ENCODE measurements around the gene SNX10.

The SNX10 gene

GRCh38 chr7:26413007-26413691 is 121.5 kb downstream of the SNX10 start:
- no peak for TF ChIP-seq TAF1 (IDR thresholded peaks at IDR 0.05; ENCODE audit: low read depth)
- TF ChIP-seq TCF12 (IDR thresholded peaks at IDR 0.05; ENCODE audit: low read depth): no peak
- no peak for TF ChIP-seq EGR1 (IDR thresholded peaks at IDR 0.05)
- TF ChIP-seq USF1 (IDR thresholded peaks at IDR 0.05): no peak
- TF ChIP-seq TEAD4 (IDR thresholded peaks at IDR 0.05): no peak
- TF ChIP-seq FOXM1 (IDR thresholded peaks at IDR 0.05; ENCODE audit: borderline replicate concordance, low read depth): no peak
- TF ChIP-seq NFIC (IDR thresholded peaks at IDR 0.05): no peak
- TF ChIP-seq RAD21 (IDR thresholded peaks at IDR 0.05; ENCODE audit: low read depth): no peak
- no peak for TF ChIP-seq CEBPB (IDR thresholded peaks at IDR 0.05)
- TF ChIP-seq EP300 (IDR thresholded peaks at IDR 0.05; ENCODE audit: borderline replicate concordance): no peak
- TF ChIP-seq CREB1 (IDR thresholded peaks at IDR 0.05; ENCODE audit: low read depth): no peak
- TF ChIP-seq MAX (IDR thresholded peaks at IDR 0.05): no peak
- TF ChIP-seq YY1 (IDR thresholded peaks at IDR 0.05; ENCODE audit: low read depth): no peak
- TF ChIP-seq REST (IDR thresholded peaks at IDR 0.05; ENCODE audit: low read depth): no peak
- no peak for TF ChIP-seq ZBTB7A (IDR thresholded peaks at IDR 0.05; ENCODE audit: low read depth)

- TF ChIP-seq EGR1 (IDR thresholded peaks at IDR 0.05) (no peak), FOXM1 (IDR thresholded peaks at IDR 0.05; ENCODE audit: borderline replicate concordance, low read depth) (no peak), REST (IDR thresholded peaks at IDR 0.05; ENCODE audit: low read depth) (no peak), TCF12 (IDR thresholded peaks at IDR 0.05; ENCODE audit: low read depth) (no peak), TEAD4 (IDR thresholded peaks at IDR 0.05) (no peak), CEBPB (IDR thresholded peaks at IDR 0.05) (no peak), USF1 (IDR thresholded peaks at IDR 0.05) (no peak), NFIC (IDR thresholded peaks at IDR 0.05) (no peak), MAX (IDR thresholded peaks at IDR 0.05) (no peak), YY1 (IDR thresholded peaks at IDR 0.05; ENCODE audit: low read depth) (no peak), TAF1 (IDR thresholded peaks at IDR 0.05; ENCODE audit: low read depth) (no peak), EP300 (IDR thresholded peaks at IDR 0.05; ENCODE audit: borderline replicate concordance) (no peak), ZBTB7A (IDR thresholded peaks at IDR 0.05; ENCODE audit: low read depth) (no peak), CREB1 (IDR thresholded peaks at IDR 0.05; ENCODE audit: low read depth) (no peak), RAD21 (IDR thresholded peaks at IDR 0.05; ENCODE audit: low read depth) (no peak)
These were observed 124.3 kb downstream of the SNX10 start for GRCh38 chr7:26416004-26416403.

- TF ChIP-seq USF1 (IDR thresholded peaks at IDR 0.05) (no peak), TAF1 (IDR thresholded peaks at IDR 0.05; ENCODE audit: low read depth) (no peak), CREB1 (IDR thresholded peaks at IDR 0.05; ENCODE audit: low read depth) (no peak), CEBPB (IDR thresholded peaks at IDR 0.05) (no peak), YY1 (IDR thresholded peaks at IDR 0.05; ENCODE audit: low read depth) (no peak), EGR1 (IDR thresholded peaks at IDR 0.05) (no peak), TCF12 (IDR thresholded peaks at IDR 0.05; ENCODE audit: low read depth) (no peak), FOXM1 (IDR thresholded peaks at IDR 0.05; ENCODE audit: borderline replicate concordance, low read depth) (no peak), NFIC (IDR thresholded peaks at IDR 0.05) (no peak), TEAD4 (IDR thresholded peaks at IDR 0.05) (no peak), RAD21 (IDR thresholded peaks at IDR 0.05; ENCODE audit: low read depth) (no peak), REST (IDR thresholded peaks at IDR 0.05; ENCODE audit: low read depth) (no peak), EP300 (IDR thresholded peaks at IDR 0.05; ENCODE audit: borderline replicate concordance) (no peak), MAX (IDR thresholded peaks at IDR 0.05) (no peak), ZBTB7A (IDR thresholded peaks at IDR 0.05; ENCODE audit: low read depth) (no peak)
These were observed 126.3 kb downstream of the SNX10 start for GRCh38 chr7:26417911-26418413.

Measured in Ishikawa (cell line).